Keratinocyte (primary cell): ENCODE data around the gene KCNH2. TPM values are rescaled to one million over a fixed set of nuclear protein-coding genes. Genes with fewer than 3 reads are reported as not detected.

Experiments
- DNase-seq: peaks from one replicate; pipeline ENCODE4 v3.0.0-alpha.2; 2011; ENCODE audit warnings: low read depth, missing footprints, low spot score
- FAIRE-seq: peaks from 2 replicates; lab custom pipeline; 2011; peaks lifted over from hg19 to GRCh38; lab: Jason Lieb, UNC
- H2AFZ ChIP-seq: 2 replicates; pipeline ENCODE4 v1.6.0; 2012; ENCODE audit warnings: low read length, control low read depth, inconsistent platforms; ENCODE audit not compliant: control insufficient read depth
- H3K27ac ChIP-seq: 2 replicates; pipeline ENCODE4 v1.5.1; 2011; ENCODE audit warnings: low read length; ENCODE audit not compliant: control insufficient read depth, insufficient read depth
- H3K27me3 ChIP-seq: 3 replicates; pipeline ENCODE4 v1.6.0; 2011; ENCODE audit warnings: low read length; ENCODE audit not compliant: control insufficient read depth, insufficient read depth; ENCODE audit errors: extremely low read depth
- H3K36me3 ChIP-seq, 2 experiments: 2 replicates in 1 of 2; 3 replicates in 1 of 2; pipeline ENCODE4 v1.5.1; 2011; ENCODE audit warnings: low read length in 2 of 2, mild to moderate bottlenecking in 1 of 2; ENCODE audit not compliant: control insufficient read depth in 2 of 2, insufficient read depth in 2 of 2; ENCODE audit errors: extremely low read depth in 1 of 2
- H3K4me1 ChIP-seq: 3 replicates; pipeline ENCODE4 v1.5.1; 2011; ENCODE audit warnings: low read length; ENCODE audit not compliant: control insufficient read depth, insufficient read depth; ENCODE audit errors: extremely low read depth
- H3K4me2 ChIP-seq: 3 replicates; pipeline ENCODE4 v1.6.0; 2011; ENCODE audit warnings: low read depth, low read length; ENCODE audit not compliant: control insufficient read depth, insufficient read depth; ENCODE audit errors: extremely low read depth
- H3K4me3 ChIP-seq, 3 experiments: fragments of 200-600 bp in 1 of 3; sonication (generic) in 1 of 3; 2 replicates in 2 of 3; 3 replicates in 1 of 3; pipeline ENCODE4 v1.5.1; 2011 to 2016; ENCODE audit warnings: low read length in 3 of 3, mild to moderate bottlenecking in 3 of 3, control low read depth in 2 of 3, inconsistent platforms in 1 of 3, low read depth in 1 of 3, mixed read lengths in 1 of 3, mixed run types in 1 of 3, moderate library complexity in 1 of 3; ENCODE audit not compliant: control insufficient read depth in 2 of 3, insufficient read depth in 2 of 3; ENCODE audit errors: extremely low read depth in 1 of 3
- H3K79me2 ChIP-seq: 2 replicates; pipeline ENCODE4 v1.6.0; 2012; ENCODE audit warnings: low read length; ENCODE audit not compliant: control insufficient read depth, insufficient read depth
- H3K9ac ChIP-seq: 3 replicates; pipeline ENCODE4 v1.6.0; 2011; ENCODE audit warnings: low read length; ENCODE audit not compliant: control insufficient read depth, insufficient read depth; ENCODE audit errors: extremely low read depth
- H3K9me1 ChIP-seq: 3 replicates; pipeline ENCODE4 v1.6.0; 2011; ENCODE audit warnings: low read length; ENCODE audit not compliant: control insufficient read depth, insufficient read depth; ENCODE audit errors: extremely low read depth
- H3K9me3 ChIP-seq: 2 replicates; pipeline ENCODE4 v1.5.1; 2012; ENCODE audit warnings: low read depth, low read length; ENCODE audit not compliant: control insufficient read depth
- H4K20me1 ChIP-seq: 3 replicates; pipeline ENCODE4 v1.6.0; 2011; ENCODE audit warnings: low read length; ENCODE audit not compliant: control insufficient read depth, insufficient read depth; ENCODE audit errors: extremely low read depth
- EZH2 ChIP-seq: IDR thresholded peaks from one replicate; pipeline ENCODE4 v1.6.1; 2012; ENCODE audit warnings: inconsistent platforms, mild to moderate bottlenecking, low read length, moderate library complexity
- dilution Hi-C: fragments of 300-500 bp; cut with MboI; formaldehyde crosslinking; loops from one replicate; pipeline ENCODE4 v1.7.0; 2020; ENCODE audit warnings: low sequenced_read_pairs; ENCODE audit not compliant: extremely low pct_ligation_motif_present
- polyA plus RNA-seq, 5 experiments: library from polyadenylated mRNA; depleted of rRNA in 3 of 5; stranded (reverse) in 3 of 5; stranded (forward) in 1 of 5; unstranded in 1 of 5; fragments of >200 nt; gene quantifications; 1 replicate in 1 of 5; 2 replicates in 3 of 5; 3 replicates in 1 of 5; pipeline versions ENCODE4 v1.2.1 to v1.2.3, GENCODE V29; 2011 to 2012; ENCODE audit warnings: missing spikeins in 2 of 5, low read depth in 1 of 5, low replicate concordance in 1 of 5
- TF ChIP-seq, protein P1 (sequence below), 3 experiments: IDR thresholded peaks in 1 of 3; conservative IDR thresholded peaks in 1 of 3; optimal IDR thresholded peaks in 1 of 3; 2 replicates in 2 of 3; 3 replicates in 1 of 3; pipeline versions ENCODE3 to v1.5.1; 2011; ENCODE audit warnings: low read length in 3 of 3, mild to moderate bottlenecking in 3 of 3, moderate library complexity in 2 of 3, control low read depth in 1 of 3, inconsistent platforms in 1 of 3; ENCODE audit not compliant: insufficient read depth in 2 of 3; ENCODE audit errors: extremely low read depth in 1 of 3

Gene KCNH2
- polyA plus RNA-seq, 1 donor (not counting 4 experiments of a cell fraction or from before 2014, with no cell fraction given): 0.03 TPM

DNA sequence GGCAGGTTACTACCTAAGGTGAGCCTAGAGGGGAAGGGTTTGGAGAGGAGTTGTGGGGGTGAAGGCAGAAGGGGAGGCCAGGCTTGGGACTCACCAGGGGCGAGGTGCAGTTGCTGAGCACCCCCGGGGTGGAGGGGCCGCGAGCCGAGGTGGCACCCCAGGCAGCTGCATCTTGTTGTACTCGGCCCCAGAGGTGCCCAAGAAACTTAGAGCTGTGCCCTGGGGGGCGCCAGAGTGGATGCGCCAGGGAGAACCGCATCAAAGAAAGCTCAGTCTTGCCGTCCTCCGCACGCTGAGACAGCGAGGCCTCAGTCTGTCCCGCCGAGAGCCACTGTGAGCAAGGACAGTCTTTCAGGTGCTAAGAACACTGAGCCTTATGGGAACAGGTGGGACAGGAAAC, 38.8 kb upstream of the KCNH2 start:
- H3K4me2 ChIP-seq: no peak overlapping the region
- H4K20me1 ChIP-seq: no peaks in the 10 kb centered on the region
- H3K9ac ChIP-seq: no peak overlapping the region
- peaks cover 8% of the 10 kb centered on the region for H3K4me1 ChIP-seq
- H3K4me3 ChIP-seq: no peak overlapping the region
- H3K9me1 ChIP-seq: no peaks in the 10 kb centered on the region
- no peak overlapping the region for H3K27ac ChIP-seq
- H3K36me3 ChIP-seq: no peaks in the 10 kb centered on the region
- no peak for FAIRE-seq
- no peaks in the 10 kb centered on the region for H3K79me2 ChIP-seq
- dilution Hi-C loops: no loop called here
- H3K27me3 ChIP-seq: peaks cover 56% of the 10 kb centered on the region
- H2AFZ ChIP-seq: no peak overlapping the region
- H3K9me3 ChIP-seq: no peaks in the 10 kb centered on the region
- TF ChIP-seq, protein P1, sequence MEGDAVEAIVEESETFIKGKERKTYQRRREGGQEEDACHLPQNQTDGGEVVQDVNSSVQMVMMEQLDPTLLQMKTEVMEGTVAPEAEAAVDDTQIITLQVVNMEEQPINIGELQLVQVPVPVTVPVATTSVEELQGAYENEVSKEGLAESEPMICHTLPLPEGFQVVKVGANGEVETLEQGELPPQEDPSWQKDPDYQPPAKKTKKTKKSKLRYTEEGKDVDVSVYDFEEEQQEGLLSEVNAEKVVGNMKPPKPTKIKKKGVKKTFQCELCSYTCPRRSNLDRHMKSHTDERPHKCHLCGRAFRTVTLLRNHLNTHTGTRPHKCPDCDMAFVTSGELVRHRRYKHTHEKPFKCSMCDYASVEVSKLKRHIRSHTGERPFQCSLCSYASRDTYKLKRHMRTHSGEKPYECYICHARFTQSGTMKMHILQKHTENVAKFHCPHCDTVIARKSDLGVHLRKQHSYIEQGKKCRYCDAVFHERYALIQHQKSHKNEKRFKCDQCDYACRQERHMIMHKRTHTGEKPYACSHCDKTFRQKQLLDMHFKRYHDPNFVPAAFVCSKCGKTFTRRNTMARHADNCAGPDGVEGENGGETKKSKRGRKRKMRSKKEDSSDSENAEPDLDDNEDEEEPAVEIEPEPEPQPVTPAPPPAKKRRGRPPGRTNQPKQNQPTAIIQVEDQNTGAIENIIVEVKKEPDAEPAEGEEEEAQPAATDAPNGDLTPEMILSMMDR (optimal IDR thresholded peaks at IDR 0.05 in 1 of 3, IDR thresholded peaks at IDR 0.05 in 1 of 3, conservative IDR thresholded peaks at IDR 0.05 in 1 of 3; ENCODE audit: extremely low read depth in 1 of 3, insufficient read depth in 2 of 3, low read length in 3 of 3): no peak
- no peak for DNase-seq

DNA sequence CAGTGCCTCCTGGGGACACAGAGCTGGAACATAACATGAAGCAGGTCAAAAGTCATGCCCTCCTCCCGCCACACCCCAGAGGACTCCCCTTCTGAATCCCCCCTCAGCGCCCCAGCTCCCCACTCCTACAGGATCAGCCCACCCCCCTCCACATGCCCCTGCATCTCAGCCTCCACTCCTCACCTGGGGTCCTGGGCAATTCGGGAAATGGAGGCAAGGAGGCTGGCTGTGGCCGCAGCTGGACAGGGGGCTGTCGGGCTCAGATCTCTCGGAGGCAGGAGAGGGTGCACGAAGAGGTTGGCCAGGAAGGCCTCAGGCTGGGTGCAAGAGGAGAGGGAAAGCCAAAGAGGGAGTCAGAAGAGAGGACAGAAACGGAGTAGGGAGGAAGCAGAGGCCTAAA, 38.4 kb upstream of the KCNH2 start:
- dilution Hi-C loops: no loop called here
- Histone ChIP-seq H3K27ac (no peak overlapping the region), H3K4me1 (peaks cover 8% of the 10 kb centered on the region), H3K9ac (no peak overlapping the region), H2AFZ (no peak overlapping the region), H3K4me3 (no peak overlapping the region), H3K9me3 (no peaks in the 10 kb centered on the region), H3K9me1 (no peaks in the 10 kb centered on the region), H3K4me2 (no peak overlapping the region), H3K27me3 (peaks cover 56% of the 10 kb centered on the region), H4K20me1 (no peaks in the 10 kb centered on the region), H3K79me2 (no peaks in the 10 kb centered on the region), H3K36me3 (no peaks in the 10 kb centered on the region)
- no peak for DNase-seq
- no peak for FAIRE-seq
- TF ChIP-seq, protein P1 (optimal IDR thresholded peaks at IDR 0.05 in 1 of 3, IDR thresholded peaks at IDR 0.05 in 1 of 3, conservative IDR thresholded peaks at IDR 0.05 in 1 of 3; ENCODE audit: extremely low read depth in 1 of 3, insufficient read depth in 2 of 3, low read length in 3 of 3): no peak
- TF ChIP-seq EZH2: no peak
